ENCODE results near the gene ADAMTS4. TPM values are rescaled to one million over a fixed set of nuclear protein-coding genes. Genes with fewer than 3 reads are reported as not detected.

The ADAMTS4 gene
- total and polyA plus RNA-seq, 2 donors (not counting 3 experiments of a cell fraction or from before 2014, with no cell fraction given): 2.5 to 13.6 TPM

DNA sequence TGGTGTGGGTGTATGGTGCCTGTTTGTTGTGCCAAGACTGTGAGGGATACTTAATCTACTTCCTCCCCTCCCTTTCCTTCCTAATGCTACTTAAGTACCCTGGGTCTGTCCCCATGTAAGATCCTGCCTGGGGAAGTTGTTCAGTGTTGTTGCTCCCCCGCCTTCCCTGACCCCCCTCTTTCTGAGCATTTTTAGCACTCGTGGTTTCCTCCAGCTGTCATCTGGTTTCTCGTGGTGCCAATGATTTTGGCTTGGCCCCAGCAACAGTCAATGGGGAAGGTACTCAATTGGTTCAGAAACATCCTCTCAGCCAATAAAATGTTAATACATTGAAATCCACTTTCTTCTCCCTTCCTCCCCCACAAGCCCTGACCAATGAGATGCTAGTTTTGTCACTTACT, 13.6 kb downstream of the ADAMTS4 start:
- dilution Hi-C loops (cut with MboI; ENCODE audit: extremely low pct_ligation_motif_present, low sequenced_read_pairs) (no loop called here), intact Hi-C loops (cut with micrococcal nuclease) (loop anchor here (1.0 to 2.0 kb wide), 2 partner anchors 15 to 40 kb away; no protein-coding TSS in a partner anchor)
- DNase-seq (ENCODE audit: low read depth, low spot score): peak; percentile 99
- peaks cover 28% of the 10 kb centered on the region for H3K4me1 ChIP-seq (ENCODE audit: control insufficient read depth, extremely low read depth, insufficient read depth, low read length)
- no peak overlapping the region for H3K4me3 ChIP-seq (replicated peaks in 1 of 3; ENCODE audit: insufficient read depth in 1 of 3, low read depth in 1 of 3, low read length in 3 of 3)
- no peaks in the 10 kb centered on the region for H3K27me3 ChIP-seq (ENCODE audit: control insufficient read depth in 2 of 2, insufficient read depth in 2 of 2, low read length in 2 of 2)
- TF ChIP-seq, protein P1, sequence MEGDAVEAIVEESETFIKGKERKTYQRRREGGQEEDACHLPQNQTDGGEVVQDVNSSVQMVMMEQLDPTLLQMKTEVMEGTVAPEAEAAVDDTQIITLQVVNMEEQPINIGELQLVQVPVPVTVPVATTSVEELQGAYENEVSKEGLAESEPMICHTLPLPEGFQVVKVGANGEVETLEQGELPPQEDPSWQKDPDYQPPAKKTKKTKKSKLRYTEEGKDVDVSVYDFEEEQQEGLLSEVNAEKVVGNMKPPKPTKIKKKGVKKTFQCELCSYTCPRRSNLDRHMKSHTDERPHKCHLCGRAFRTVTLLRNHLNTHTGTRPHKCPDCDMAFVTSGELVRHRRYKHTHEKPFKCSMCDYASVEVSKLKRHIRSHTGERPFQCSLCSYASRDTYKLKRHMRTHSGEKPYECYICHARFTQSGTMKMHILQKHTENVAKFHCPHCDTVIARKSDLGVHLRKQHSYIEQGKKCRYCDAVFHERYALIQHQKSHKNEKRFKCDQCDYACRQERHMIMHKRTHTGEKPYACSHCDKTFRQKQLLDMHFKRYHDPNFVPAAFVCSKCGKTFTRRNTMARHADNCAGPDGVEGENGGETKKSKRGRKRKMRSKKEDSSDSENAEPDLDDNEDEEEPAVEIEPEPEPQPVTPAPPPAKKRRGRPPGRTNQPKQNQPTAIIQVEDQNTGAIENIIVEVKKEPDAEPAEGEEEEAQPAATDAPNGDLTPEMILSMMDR (IDR thresholded peaks at IDR 0.05; ENCODE audit: extremely low read depth in 1 of 2, insufficient read depth in 1 of 2, low read depth in 1 of 2, low read length in 2 of 2): no peak
- TF ChIP-seq FOS (IDR thresholded peaks at IDR 0.05; ENCODE audit: borderline replicate concordance, insufficient read depth, low read length) (no peak), EZH2 (IDR thresholded peaks at IDR 0.05; ENCODE audit: borderline replicate concordance, low read depth, low read length, severe bottlenecking) (no peak), JUN (IDR thresholded peaks at IDR 0.05; ENCODE audit: borderline replicate concordance, insufficient read depth, insufficient read length, low read depth) (peak; percentile 18), MYC (IDR thresholded peaks at IDR 0.05; ENCODE audit: low read depth, low read length) (no peak), POLR2A (IDR thresholded peaks at IDR 0.05; ENCODE audit: low read depth, low read length) (peak; percentile 37), POLR2AphosphoS5 (IDR thresholded peaks at IDR 0.05; ENCODE audit: insufficient read depth, low read depth, low read length) (peak; percentile 79), GATA2 (IDR thresholded peaks at IDR 0.05; ENCODE audit: insufficient read depth, insufficient read length, low read depth, low read length) (peak; percentile 44)
- TF ChIP-seq, protein P2, sequence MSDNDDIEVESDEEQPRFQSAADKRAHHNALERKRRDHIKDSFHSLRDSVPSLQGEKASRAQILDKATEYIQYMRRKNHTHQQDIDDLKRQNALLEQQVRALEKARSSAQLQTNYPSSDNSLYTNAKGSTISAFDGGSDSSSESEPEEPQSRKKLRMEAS (IDR thresholded peaks at IDR 0.05; ENCODE audit: insufficient read depth, insufficient read length): peak; percentile 81
- BruUV-seq (replicated peaks): no TSS peak
- no peaks in the 10 kb centered on the region for H3K36me3 ChIP-seq (ENCODE audit: control insufficient read depth in 2 of 2, extremely low read depth in 1 of 2, insufficient read depth in 2 of 2, low read length in 2 of 2)
- H4K20me1 ChIP-seq (replicated peaks; ENCODE audit: control insufficient read depth, extremely low read depth, insufficient read depth, low read length): no peaks in the 10 kb centered on the region
- H3K4me2 ChIP-seq (ENCODE audit: insufficient read depth, low read length): peak overlapping the region; percentile 56
- peak; percentile 93 for FAIRE-seq
- H3K27ac ChIP-seq (ENCODE audit: insufficient read depth, low read depth, low read length): peak overlapping the region; percentile 48
- no peaks in the 10 kb centered on the region for H3K79me2 ChIP-seq (ENCODE audit: control insufficient read depth, insufficient read depth, low read length)
- peak overlapping the region; percentile 45 for H2AFZ ChIP-seq (ENCODE audit: low read depth, low read length)
- no peaks in the 10 kb centered on the region for H3K9me3 ChIP-seq (replicated peaks; ENCODE audit: control insufficient read depth, insufficient read depth, low read length)
- ChIA-PET POLR2A (interaction anchor here (0.7 kb wide), 1 partner anchor 139 kb away, joined by 3 read pairs; no protein-coding TSS in a partner anchor), CTCF (interaction anchor here (0.6 to 1.5 kb wide), 2 partner anchors 15 to 32 kb away, joined by 4 read pairs; no protein-coding TSS in a partner anchor)
- no peak overlapping the region for H3K9ac ChIP-seq (replicated peaks; ENCODE audit: extremely low read depth, insufficient read depth, low read length)
- no peaks in the 10 kb centered on the region for H3K9me1 ChIP-seq (replicated peaks; ENCODE audit: control insufficient read depth, extremely low read depth, insufficient read depth, low read length)

Measured in endothelial cell of umbilical vein (primary cell).